GM12873 (cell line): ENCODE measurements around the gene QDPR.

ENCODE experiments used
- CTCF ChIP-seq: IDR thresholded peaks from 2 replicates; pipeline ENCODE4 v1.5.1; 2012; ENCODE audit warnings: low read depth, mild to moderate bottlenecking, moderate library complexity, low read length, control low read depth; ENCODE audit not compliant: insufficient read depth; ENCODE audit errors: missing control alignments

QDPR gene

DNA sequence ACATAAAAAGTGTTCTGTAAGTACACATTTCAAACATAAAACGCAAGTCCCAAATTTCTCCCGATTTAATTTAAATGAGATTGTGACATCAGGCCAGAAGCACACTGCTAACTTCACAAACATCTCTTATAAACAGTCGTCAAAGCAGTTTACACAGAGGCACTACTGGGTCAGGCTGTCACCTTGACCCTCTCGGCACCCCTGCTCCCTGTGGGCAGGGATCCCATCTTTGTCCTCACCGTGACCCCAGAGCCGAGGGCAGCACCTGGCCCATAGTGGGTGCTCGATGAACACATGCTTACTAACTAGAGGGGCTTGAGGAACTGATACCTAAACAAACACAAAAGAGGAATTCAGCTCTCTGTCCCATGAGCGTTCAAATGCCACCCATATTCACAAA lies 22.2 kb downstream of the QDPR start:
- TF ChIP-seq CTCF = no peak

- TF ChIP-seq CTCF = no peak
Measured at GRCh38 chr4:17489123-17489522, 22.8 kb downstream of the QDPR start.

GRCh38 chr4:17482716-17483115 lies 29.2 kb downstream of the QDPR start:
- no peak for TF ChIP-seq CTCF

GRCh38 chr4:17480955-17481354 lies 30.9 kb downstream of the QDPR start:
- TF ChIP-seq CTCF = no peak

GRCh38 chr4:17480210-17480927 lies 31.5 kb downstream of the QDPR start:
- TF ChIP-seq CTCF = no peak

DNA sequence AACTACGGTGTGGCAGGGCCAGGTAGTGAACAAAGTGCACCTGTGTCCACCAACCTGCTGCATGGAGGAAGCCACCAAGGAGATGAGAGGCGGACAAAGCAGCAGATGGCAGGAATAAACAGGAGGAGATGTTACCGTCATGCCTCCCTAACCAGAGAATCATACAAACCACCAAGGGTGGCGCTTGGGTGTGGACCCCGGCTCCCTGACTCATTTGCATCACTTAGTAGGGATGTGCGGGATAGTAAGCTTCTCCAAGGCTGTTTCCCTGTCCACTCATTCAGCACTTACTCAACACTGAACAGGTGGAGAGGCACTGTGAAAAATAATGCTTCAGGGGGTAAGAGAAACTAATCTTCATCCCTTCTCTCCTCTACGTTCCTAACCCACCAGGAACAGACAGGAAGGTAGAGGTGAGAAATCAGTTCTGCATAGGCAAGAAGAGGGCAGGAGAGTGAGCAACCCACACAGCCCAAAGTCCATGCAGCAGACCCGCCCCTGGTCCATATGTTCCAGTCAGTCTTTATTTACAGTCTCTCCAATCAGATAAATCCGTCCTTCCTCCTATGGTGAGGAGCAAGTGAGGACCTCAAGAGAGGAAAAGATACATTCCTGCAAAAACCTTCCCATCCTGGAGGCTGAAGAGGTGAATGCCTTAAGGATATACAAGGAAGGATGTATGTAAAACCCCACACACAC lies 34.0 kb downstream of the QDPR start:
- TF ChIP-seq CTCF = no peak

DNA sequence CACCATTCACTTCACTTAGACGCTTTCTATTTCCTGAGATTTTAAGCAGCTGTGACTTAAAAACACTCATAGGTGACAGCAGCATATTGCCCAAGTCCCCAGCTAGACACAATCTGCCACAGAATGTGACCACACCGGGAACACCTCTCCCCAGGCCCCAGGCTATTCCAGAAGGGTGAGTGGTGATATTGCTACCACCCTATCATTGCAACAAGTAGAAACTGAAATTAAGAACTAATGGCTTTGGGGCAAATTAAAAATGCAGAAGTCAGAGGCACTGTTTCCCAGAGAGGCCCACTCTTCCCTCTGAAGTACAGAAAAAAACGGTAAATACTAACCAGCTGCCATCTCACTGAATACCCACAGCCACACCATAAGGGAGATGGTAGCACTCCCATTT lies 35.0 kb downstream of the QDPR start:
- TF ChIP-seq CTCF = no peak
